ENCODE data around the gene AOAH.

Gene AOAH

GRCh38 chr7:36599645-36600313 lies 124.5 kb downstream of the AOAH start:
- DNase-seq: no peak

GRCh38 chr7:36598054-36598674 lies 126.1 kb downstream of the AOAH start:
- no peak for DNase-seq

- DNase-seq: no peak
Observed at GRCh38 chr7:36597090-36597773, 127.1 kb downstream of the AOAH start.

- no peak for DNase-seq
Observed at GRCh38 chr7:36594445-36594844, 129.8 kb downstream of the AOAH start.

- no peak for DNase-seq
Observed at GRCh38 chr7:36591636-36592035, 132.7 kb downstream of the AOAH start.

- DNase-seq: no peak
Observed at GRCh38 chr7:36589391-36589790, 134.9 kb downstream of the AOAH start.

- DNase-seq: no peak
Observed at GRCh38 chr7:36583318-36583717, 141.0 kb downstream of the AOAH start.

GRCh38 chr7:36575832-36576231 lies 148.5 kb downstream of the AOAH start:
- no peak for DNase-seq

GRCh38 chr7:36573066-36573465 lies 151.2 kb downstream of the AOAH start:
- no peak for DNase-seq

GRCh38 chr7:36571190-36571560 lies 153.1 kb downstream of the AOAH start:
- DNase-seq: no peak

- DNase-seq: no peak
Observed at GRCh38 chr7:36570528-36571189, 153.6 kb downstream of the AOAH start.

GRCh38 chr7:36568452-36568849 lies 155.8 kb downstream of the AOAH start:
- no peak for DNase-seq

- no peak for DNase-seq
Observed at GRCh38 chr7:36567699-36568451, 156.4 kb downstream of the AOAH start.

GRCh38 chr7:36565792-36566356 lies 158.4 kb downstream of the AOAH start:
- peak; percentile 36 for DNase-seq

GRCh38 chr7:36564489-36564888 lies 159.8 kb downstream of the AOAH start:
- DNase-seq: no peak

GRCh38 chr7:36563706-36564327 lies 160.5 kb downstream of the AOAH start:
- no peak for DNase-seq

GRCh38 chr7:36562121-36562520 lies 162.2 kb downstream of the AOAH start:
- DNase-seq: no peak

- DNase-seq: no peak
Observed at GRCh38 chr7:36549029-36549428, 175.3 kb downstream of the AOAH start.

- no peak for DNase-seq
Observed at GRCh38 chr7:36547416-36547815, 176.9 kb downstream of the AOAH start.

- DNase-seq: no peak
Observed at GRCh38 chr7:36546331-36546730, 178.0 kb downstream of the AOAH start.

GRCh38 chr7:36545291-36545690 lies 179.0 kb downstream of the AOAH start:
- DNase-seq: no peak

- DNase-seq: no peak
Observed at GRCh38 chr7:36538126-36538525, 186.2 kb downstream of the AOAH start.

All from COR-L47 (cell line).